Thoracic aorta (tissue), 2 donors: ENCODE data around the gene NPAS3. TPM values are rescaled to one million over a fixed set of nuclear protein-coding genes. Genes with fewer than 3 reads are reported as not detected.

Experiments used
- ATAC-seq: fragments of 150-250 bp; one replicate; pipeline ENCODE4 v1.8.0; 2017; ENCODE audit warnings: low read depth; ENCODE audit not compliant: insufficient number of reproducible peaks, low FRiP score
- DNase-seq: peaks from one replicate; pipeline ENCODE4 v3.0.0-alpha.2; 2020; ENCODE audit warnings: low spot score
- H3K27ac ChIP-seq, 2 donors: fragments of 200-600 bp; sonication (generic); 1 replicate in 1 of 2; 2 replicates in 1 of 2; pipeline ENCODE4 v1.5.1; 2016; ENCODE audit warnings: mild to moderate bottlenecking in 2 of 2, moderate library complexity in 2 of 2
- H3K27me3 ChIP-seq: fragments of 200-600 bp; sonication (generic); replicated peaks from 2 replicates; pipeline ENCODE4 v1.6.0; 2016; ENCODE audit warnings: mild to moderate bottlenecking; ENCODE audit not compliant: insufficient read depth
- H3K36me3 ChIP-seq: fragments of 200-600 bp; sonication (generic); one replicate; pipeline ENCODE4 v1.5.1; 2016
- H3K4me1 ChIP-seq, 2 donors: fragments of 200-600 bp; sonication (generic); 1 replicate in 1 of 2; 2 replicates in 1 of 2; pipeline versions ENCODE4 v1.5.1 to v1.6.0; 2016; ENCODE audit warnings: low read depth in 2 of 2, mild to moderate bottlenecking in 1 of 2; ENCODE audit not compliant: control insufficient read depth in 1 of 2
- H3K4me3 ChIP-seq: fragments of 200-600 bp; sonication (generic); 2 replicates; pipeline ENCODE4 v1.5.1; 2016; ENCODE audit warnings: mild to moderate bottlenecking
- H3K9me3 ChIP-seq: fragments of 200-600 bp; sonication (generic); 2 replicates; pipeline ENCODE4 v1.5.1; 2016
- CTCF ChIP-seq: fragments of 200-600 bp; sonication (generic); IDR thresholded peaks from one replicate; pipeline ENCODE4 v1.5.1; 2019; ENCODE audit warnings: antibody characterized with exemption
- total RNA-seq, 2 donors: library from RNA; depleted of rRNA; stranded (reverse); fragments of >200 nt; gene quantifications; one replicate each; pipeline versions ENCODE4 v1.1.0 to v1.2.3, GENCODE V29; 2016

NPAS3 gene
- total RNA-seq, 2 donors from 2014 or later, result 1.1 TPM; not detected in 1

- DNase-seq, result no peak
- no peak for ATAC-seq
- no peaks in the 10 kb centered on the region for H3K27me3 ChIP-seq
These were observed 737.5 kb downstream of the NPAS3 start for GRCh38 chr14:33676135-33676566.

GRCh38 chr14:33676891-33677290, 738.2 kb downstream of the NPAS3 start:
- TF ChIP-seq CTCF, result no peak
- no peaks in the 10 kb centered on the region for H3K9me3 ChIP-seq
- ATAC-seq (no peak), DNase-seq (no peak)
- H3K36me3 ChIP-seq, result no peaks in the 10 kb centered on the region
- no peaks in the 10 kb centered on the region for H3K27me3 ChIP-seq
- peaks cover 0 to 3% of the 10 kb centered on the region in 2 donors for H3K4me1 ChIP-seq
- H3K4me3 ChIP-seq, result no peak overlapping the region
- H3K27ac ChIP-seq, result no peak overlapping the region

More at GRCh38 chr14:33676135-33676566, 737.5 kb downstream of the NPAS3 start:
- TF ChIP-seq CTCF, result no peak
- Histone ChIP-seq H3K27ac (no peak overlapping the region), H3K36me3 (no peaks in the 10 kb centered on the region), H3K4me3 (no peak overlapping the region), H3K4me1 (no peaks in the 10 kb centered on the region), H3K9me3 (no peaks in the 10 kb centered on the region)

GRCh38 chr14:33678005-33678404, 739.3 kb downstream of the NPAS3 start:
- no peak for TF ChIP-seq CTCF
- Histone ChIP-seq H3K9me3 (no peaks in the 10 kb centered on the region), H3K27ac (no peak overlapping the region), H3K4me3 (no peak overlapping the region), H3K4me1 (peaks cover 6 to 11% of the 10 kb centered on the region in 2 donors), H3K36me3 (no peaks in the 10 kb centered on the region), H3K27me3 (no peaks in the 10 kb centered on the region)
- DNase-seq (no peak), ATAC-seq (no peak)

- Histone ChIP-seq H3K4me1 (peaks cover 6 to 11% of the 10 kb centered on the region in 2 donors), H3K27me3 (no peaks in the 10 kb centered on the region), H3K4me3 (no peak overlapping the region), H3K27ac (no peak overlapping the region), H3K36me3 (no peaks in the 10 kb centered on the region), H3K9me3 (no peaks in the 10 kb centered on the region)
- ATAC-seq, result no peak
- no peak for TF ChIP-seq CTCF
- no peak for DNase-seq
These were observed 740.3 kb downstream of the NPAS3 start for GRCh38 chr14:33679025-33679424.

GRCh38 chr14:33679461-33680225, 741.0 kb downstream of the NPAS3 start:
- no peak overlapping the region for H3K4me3 ChIP-seq
- no peak for DNase-seq
- H3K9me3 ChIP-seq, result no peaks in the 10 kb centered on the region
- TF ChIP-seq CTCF, result no peak
- H3K27ac ChIP-seq, result no peak overlapping the region
- peaks cover 6 to 11% of the 10 kb centered on the region in 2 donors for H3K4me1 ChIP-seq
- no peak for ATAC-seq
- H3K36me3 ChIP-seq, result no peaks in the 10 kb centered on the region
- H3K27me3 ChIP-seq, result no peaks in the 10 kb centered on the region
